HG03139 (cell line): ENCODE results near the gene ASAP2.

ENCODE experiments used
- ATAC-seq: cut with Tn5 transposase; IDR thresholded peaks from one replicate; pipeline ENCODE4 v1.9.1; 2021; ENCODE audit not compliant: unreplicated experiment

The ASAP2 gene

GRCh38 chr2:9374071-9374730, 167.6 kb downstream of the ASAP2 start:
- ATAC-seq = no peak

GRCh38 chr2:9375857-9376428, 169.3 kb downstream of the ASAP2 start:
- no peak for ATAC-seq

GRCh38 chr2:9377461-9378097, 171.0 kb downstream of the ASAP2 start:
- no peak for ATAC-seq

- ATAC-seq = no peak
Observed at GRCh38 chr2:9378433-9379390, 172.1 kb downstream of the ASAP2 start.

- ATAC-seq = no peak
Observed at GRCh38 chr2:9379391-9379755, 172.8 kb downstream of the ASAP2 start.

- no peak for ATAC-seq
Observed at GRCh38 chr2:9380702-9381628, 174.4 kb downstream of the ASAP2 start.

GRCh38 chr2:9382604-9383235, 176.1 kb downstream of the ASAP2 start:
- no peak for ATAC-seq

GRCh38 chr2:9384521-9384920, 177.9 kb downstream of the ASAP2 start:
- no peak for ATAC-seq

GRCh38 chr2:9385841-9386240, 179.2 kb downstream of the ASAP2 start:
- ATAC-seq = no peak

GRCh38 chr2:9388199-9388681, 181.6 kb downstream of the ASAP2 start:
- no peak for ATAC-seq

- ATAC-seq = no peak
Observed at GRCh38 chr2:9388950-9389911, 182.6 kb downstream of the ASAP2 start.

- ATAC-seq = no peak
Observed at GRCh38 chr2:9390151-9390850, 183.7 kb downstream of the ASAP2 start.

GRCh38 chr2:9390991-9391390, 184.4 kb downstream of the ASAP2 start:
- no peak for ATAC-seq

- ATAC-seq = no peak
Observed at GRCh38 chr2:9391961-9392720, 185.5 kb downstream of the ASAP2 start.

GRCh38 chr2:9392898-9393765, 186.5 kb downstream of the ASAP2 start:
- no peak for ATAC-seq

- no peak for ATAC-seq
Observed at GRCh38 chr2:9394816-9395215, 188.2 kb downstream of the ASAP2 start.
